ENCODE data around the gene WDR90.
A peak's percentile ranks its signal among the peaks of the same experiment; 100 is the strongest.

The WDR90 gene

GRCh38 chr16:626787-627453 lies 22.2 kb upstream of the WDR90 start:
- peak; percentile 97 for DNase-seq (ENCODE audit: low read depth)

GRCh38 chr16:627454-628239 lies 21.5 kb upstream of the WDR90 start:
- no peak for DNase-seq (ENCODE audit: low read depth)

GRCh38 chr16:628321-629061 lies 20.7 kb upstream of the WDR90 start:
- DNase-seq (ENCODE audit: low read depth) = no peak

- DNase-seq (ENCODE audit: low read depth) = no peak
These were observed 19.9 kb upstream of the WDR90 start for GRCh38 chr16:629185-629832.

GRCh38 chr16:629833-630248 lies 19.3 kb upstream of the WDR90 start:
- DNase-seq (ENCODE audit: low read depth) = no peak

GRCh38 chr16:630249-630814 lies 18.8 kb upstream of the WDR90 start:
- DNase-seq (ENCODE audit: low read depth) = no peak

GRCh38 chr16:630815-631405 lies 18.3 kb upstream of the WDR90 start, which contains the start of gene WFIKKN1:
TSS of gene WFIKKN1 (plus strand) at chr16:630985. CDS start at chr16:631254, 269 bp downstream.
- DNase-seq (ENCODE audit: low read depth) = no peak

- no peak for DNase-seq (ENCODE audit: low read depth)
These were observed 17.3 kb upstream of the WDR90 start for GRCh38 chr16:631808-632358.

GRCh38 chr16:632486-633335 lies 16.5 kb upstream of the WDR90 start:
- DNase-seq (ENCODE audit: low read depth) = no peak

- DNase-seq (ENCODE audit: low read depth) = no peak
These were observed 15.7 kb upstream of the WDR90 start for GRCh38 chr16:633336-634050.

GRCh38 chr16:634051-634670 lies 15.0 kb upstream of the WDR90 start:
- DNase-seq (ENCODE audit: low read depth) = no peak

- no peak for DNase-seq (ENCODE audit: low read depth)
These were observed 14.2 kb upstream of the WDR90 start for GRCh38 chr16:634996-635395.

GRCh38 chr16:635573-636205 lies 13.5 kb upstream of the WDR90 start:
- DNase-seq (ENCODE audit: low read depth) = no peak

- peak; percentile 94 for DNase-seq (ENCODE audit: low read depth)
These were observed 12.7 kb upstream of the WDR90 start, which contains the start of gene METTL26 for GRCh38 chr16:636206-637080. TSS of gene METTL26 (minus strand) at chr16:636305. CDS start at chr16:636290, 15 bp downstream.

- peak; percentile 87 for DNase-seq (ENCODE audit: low read depth)
These were observed 11.8 kb upstream of the WDR90 start for GRCh38 chr16:637081-638018.

GRCh38 chr16:638034-638543 lies 11.1 kb upstream of the WDR90 start:
- DNase-seq (ENCODE audit: low read depth) = no peak

All from ELR (cell line).